Activated CD4-positive, alpha-beta T cell treated with anti-CD3 and anti-CD28 coated beads, Interleukin-2, amount 50 U/mL, for 1 hour (primary cell): ENCODE measurements around the gene RSBN1L.
"Not testable (repeated sequence)": the region's sequence is repeated elsewhere in the genome, so short reads cannot be mapped to it uniquely, and the experiment has no call there.

Source experiments
- DNase-seq: peaks from one replicate; pipeline ENCODE4 v3.0.0-alpha.2; 2020

Gene RSBN1L

GRCh38 chr7:77696057-77696642 lies at the start of gene RSBN1L:
Gene RSBN1L (plus strand): TSS chr7:77696459. CDS start chr7:77696470, 11 bp downstream.
- DNase-seq, result peak; percentile 97

GRCh38 chr7:77648742-77649338 lies 47.4 kb upstream of the RSBN1L start:
- DNase-seq, result no peak

GRCh38 chr7:77649716-77650349 lies 46.4 kb upstream of the RSBN1L start:
- no peak for DNase-seq

GRCh38 chr7:77651575-77652162 lies 44.6 kb upstream of the RSBN1L start:
- DNase-seq, result peak; percentile 8

- DNase-seq, result not testable (repeated sequence)
Measured at GRCh38 chr7:77652826-77653225, 43.4 kb upstream of the RSBN1L start.

- no peak for DNase-seq
Measured at GRCh38 chr7:77653572-77653971, 42.7 kb upstream of the RSBN1L start.

- no peak for DNase-seq
Measured at GRCh38 chr7:77655356-77655755, 40.9 kb upstream of the RSBN1L start.

- no peak for DNase-seq
Measured at GRCh38 chr7:77655836-77656455, 40.3 kb upstream of the RSBN1L start.

GRCh38 chr7:77657427-77658224 lies 38.6 kb upstream of the RSBN1L start:
- no peak for DNase-seq

- DNase-seq, result no peak
Measured at GRCh38 chr7:77658928-77659327, 37.3 kb upstream of the RSBN1L start.

GRCh38 chr7:77661816-77662215 lies 34.4 kb upstream of the RSBN1L start:
- DNase-seq, result no peak

GRCh38 chr7:77662869-77663268 lies 33.4 kb upstream of the RSBN1L start:
- no peak for DNase-seq

GRCh38 chr7:77664715-77665114 lies 31.5 kb upstream of the RSBN1L start:
- DNase-seq, result no peak

GRCh38 chr7:77665161-77665560 lies 31.1 kb upstream of the RSBN1L start:
- no peak for DNase-seq

- no peak for DNase-seq
Measured at GRCh38 chr7:77667459-77668086, 28.7 kb upstream of the RSBN1L start.

- DNase-seq, result no peak
Measured at GRCh38 chr7:77674878-77675277, 21.4 kb upstream of the RSBN1L start.

GRCh38 chr7:77679608-77680007 lies 16.7 kb upstream of the RSBN1L start:
- no peak for DNase-seq

- DNase-seq, result no peak
Measured at GRCh38 chr7:77680266-77680665, 16.0 kb upstream of the RSBN1L start.

GRCh38 chr7:77684030-77684429 lies 12.2 kb upstream of the RSBN1L start:
- DNase-seq, result no peak

GRCh38 chr7:77685233-77685632 lies 11.0 kb upstream of the RSBN1L start:
- no peak for DNase-seq

- DNase-seq, result no peak
Measured at GRCh38 chr7:77687100-77687746, 9.0 kb upstream of the RSBN1L start.

GRCh38 chr7:77687747-77688144 lies 8.5 kb upstream of the RSBN1L start:
- no peak for DNase-seq
